ENCODE data around the gene PSPN.
"Not testable (repeated sequence)": the region's sequence is repeated elsewhere in the genome, so short reads cannot be mapped to it uniquely, and the experiment has no call there.

DNA sequence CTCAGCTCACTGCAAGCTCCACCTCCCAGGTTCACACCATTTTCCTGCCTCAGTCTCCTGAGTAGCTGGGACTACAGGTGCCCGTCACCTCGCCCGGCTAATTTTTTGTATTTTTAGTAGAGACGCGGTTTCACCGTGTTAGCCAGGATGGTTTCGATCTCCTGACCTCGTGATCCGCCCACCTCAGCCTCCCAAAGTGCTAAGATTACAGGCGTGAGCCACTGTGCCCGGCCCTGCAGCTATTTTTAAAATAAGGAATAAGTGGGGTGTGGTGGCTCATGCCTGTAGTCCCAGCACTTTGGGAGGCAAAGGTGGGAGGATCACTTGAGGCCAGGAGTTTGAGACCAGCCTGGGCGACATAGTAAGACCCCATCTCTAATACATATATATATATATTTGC is 15.3 kb downstream of the PSPN start:
- TF ChIP-seq, protein P1, sequence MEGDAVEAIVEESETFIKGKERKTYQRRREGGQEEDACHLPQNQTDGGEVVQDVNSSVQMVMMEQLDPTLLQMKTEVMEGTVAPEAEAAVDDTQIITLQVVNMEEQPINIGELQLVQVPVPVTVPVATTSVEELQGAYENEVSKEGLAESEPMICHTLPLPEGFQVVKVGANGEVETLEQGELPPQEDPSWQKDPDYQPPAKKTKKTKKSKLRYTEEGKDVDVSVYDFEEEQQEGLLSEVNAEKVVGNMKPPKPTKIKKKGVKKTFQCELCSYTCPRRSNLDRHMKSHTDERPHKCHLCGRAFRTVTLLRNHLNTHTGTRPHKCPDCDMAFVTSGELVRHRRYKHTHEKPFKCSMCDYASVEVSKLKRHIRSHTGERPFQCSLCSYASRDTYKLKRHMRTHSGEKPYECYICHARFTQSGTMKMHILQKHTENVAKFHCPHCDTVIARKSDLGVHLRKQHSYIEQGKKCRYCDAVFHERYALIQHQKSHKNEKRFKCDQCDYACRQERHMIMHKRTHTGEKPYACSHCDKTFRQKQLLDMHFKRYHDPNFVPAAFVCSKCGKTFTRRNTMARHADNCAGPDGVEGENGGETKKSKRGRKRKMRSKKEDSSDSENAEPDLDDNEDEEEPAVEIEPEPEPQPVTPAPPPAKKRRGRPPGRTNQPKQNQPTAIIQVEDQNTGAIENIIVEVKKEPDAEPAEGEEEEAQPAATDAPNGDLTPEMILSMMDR (IDR thresholded peaks at IDR 0.05): not testable (repeated sequence)
- not testable (repeated sequence) for TF ChIP-seq POLR2A (IDR thresholded peaks at IDR 0.05)

Measured in adrenal gland (tissue), 5 donors.